Heart right ventricle (tissue), 16 donors: ENCODE data around the gene SLC38A2. TPM values are rescaled to one million over a fixed set of nuclear protein-coding genes. Genes with fewer than 3 reads are reported as not detected.

Experiments
- ATAC-seq, 8 donors: fragments of 200-7000 bp; cut with Tn5 transposase; one replicate each; pipeline ENCODE4 v1.9.1; 2020; ENCODE audit warnings: mild to moderate bottlenecking in 8 of 8, moderate library complexity in 8 of 8, moderate number of reproducible peaks in 1 of 8
- DNase-seq, 2 donors: peaks; one replicate each; pipeline ENCODE4 v3.0.0-alpha.2; 2020
- H3K27ac ChIP-seq, 10 donors: fragments of 200-600 bp; sonication (generic) in 2 of 10; one replicate each; pipeline versions ENCODE4 v1.5.0 to v1.8.0; 2020 to 2022; ENCODE audit warnings: mild to moderate bottlenecking in 3 of 10
- H3K27me3 ChIP-seq, 7 donors: fragments of 200-600 bp; one replicate each; pipeline ENCODE4 v1.8.0; 2021 to 2022; ENCODE audit warnings: mild to moderate bottlenecking in 2 of 7
- H3K36me3 ChIP-seq, 9 donors: fragments of 200-600 bp; sonication (generic) in 1 of 9; one replicate each; pipeline versions ENCODE4 v1.5.0 to v1.8.0; 2020 to 2022; ENCODE audit warnings: mild to moderate bottlenecking in 2 of 9
- H3K4me1 ChIP-seq, 9 donors: fragments of 200-600 bp; sonication (generic) in 1 of 9; one replicate each; pipeline versions ENCODE4 v1.5.0 to v1.8.0; 2020 to 2022; ENCODE audit warnings: mild to moderate bottlenecking in 4 of 9
- H3K4me3 ChIP-seq, 10 donors: fragments of 200-600 bp; sonication (generic) in 2 of 10; one replicate each; pipeline versions ENCODE4 v1.5.0 to v1.8.0; 2020 to 2022; ENCODE audit warnings: mild to moderate bottlenecking in 7 of 10, moderate library complexity in 2 of 10
- H3K9me3 ChIP-seq, 11 donors: fragments of 200-600 bp in 10 of 11; sonication (generic) in 2 of 11; one replicate each; pipeline versions ENCODE4 v1.5.0 to v1.8.0; 2013 to 2022; ENCODE audit warnings: mild to moderate bottlenecking in 2 of 11, control low read depth in 1 of 11, moderate library complexity in 1 of 11
- WGBS, 2 donors: extraction: QIAGEN DNeasy Blood & Tissue Kit; methylation state at CpG; one replicate each; pipeline ENCODE4 v1.1.7; 2013; ENCODE audit warnings: inconsistent platforms in 1 of 2; 5-methylcytosine and 5-hydroxymethylcytosine counted together
- intact Hi-C, 10 donors: fragments of 100-400 bp; cut with DNase I; formaldehyde crosslinking; loops; one replicate each; pipeline versions ENCODE4 v1.11.1 to v1.14.2; 2022
- polyA plus RNA-seq, 2 donors: library from polyadenylated mRNA; stranded (reverse); fragments of 200-250 nt; gene quantifications; one replicate each; pipeline ENCODE4 v1.2.3, GENCODE V29; 2013
- total RNA-seq, 10 donors: library from RNA; stranded (reverse); fragmentation: NEBNext Ultra II Directional in 3 of 10; extraction: Animal tissue kit (Norgen Biotek cat#: 25700) in 3 of 10; gene quantifications; one replicate each; pipeline versions ENCODE4 v1.2.1 to v1.2.4, GENCODE V29; 2021 to 2023
- TF ChIP-seq, protein P1 (sequence below), 9 donors: fragments of 200-600 bp; sonication (generic) in 2 of 9; IDR thresholded peaks; one replicate each; pipeline versions ENCODE4 v1.5.0 to v1.8.0; 2021 to 2022; ENCODE audit warnings: antibody characterized with exemption in 9 of 9, mild to moderate bottlenecking in 5 of 9, moderate library complexity in 1 of 9
- donor health status: Arrhythmogenic right ventricular cardiomyopathy.
- donor health status: ischemic (EF 13 %, LVEDD 7.1; RV severe dilation, severe dysfunction).
- donor health status: healthy with polysubstance abuse.
- donor health status: DM: no; HTN: yes; CAD: no.
- donor health status: DM: no; HTN: no; CAD: no.
- donor health status: ischemic (EF 25% LVEDD 6.9; RV normal size, moderate dysfunction).
- donor health status: ischemic (EF 25% LVEDD 5.7; RV mildly dilated, moderate dysfunction).
- donor health status: healthy.
- donor health status: DM: yes; HTN: yes; CAD: no.
- donor health status: Ischemic cardiomyopathy.
- donor health status: ischemic (EF 35%, LVEDD 5.7; RV mildly dilated, moderate dysfunction).
- donor health status: nonischemic (EF 11% LVEDD 7.7; RV severe dilation, severe dysfunction).
- donor health status: DM: yes; HTN: yes; CAD: no.
- donor health status: PGD.
- donor health status: ischemic (EF 29% LVEDD 5.4; RV normal size, mild dysfunction).
- donor health status: nonischemic (EF 23%, LVEDD 6.1; RV moderate dilation, normal function).

SLC38A2 gene
- total and polyA plus RNA-seq, 12 donors = 65.3 to 203 (median 107) TPM

DNA sequence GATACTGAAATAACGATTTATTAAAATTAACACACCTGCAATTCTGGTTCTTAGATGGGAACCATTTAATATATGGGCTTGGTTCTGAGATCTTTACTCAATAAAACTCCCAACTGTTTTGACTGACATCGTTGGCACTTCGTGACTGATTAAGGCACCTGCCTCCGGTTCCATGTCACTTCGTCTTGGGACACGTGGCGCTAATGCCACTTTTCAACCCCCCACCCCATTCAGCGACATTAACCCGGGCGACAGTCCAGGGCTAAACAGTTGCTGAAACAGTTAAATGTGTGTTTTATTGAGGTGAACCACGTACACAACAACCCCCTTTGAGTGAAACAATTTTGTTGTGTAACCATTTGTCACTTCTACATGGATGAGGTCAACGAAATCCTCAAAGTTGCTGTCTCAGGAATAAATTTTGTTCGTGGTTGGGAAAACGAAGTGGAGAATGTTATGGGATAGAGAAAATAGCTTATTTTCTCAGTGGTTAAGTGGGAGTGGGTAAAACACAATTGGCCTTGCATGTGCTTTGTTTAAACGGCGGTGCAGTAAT is 9.9 kb upstream of the SLC38A2 start:
- peaks cover 0 to 49% (median 40%) of the 10 kb centered on the region in 9 donors for H3K4me1 ChIP-seq
- H3K27me3 ChIP-seq = no peaks in the 10 kb centered on the region
- H3K27ac ChIP-seq = peak overlapping the region; percentile 94 to 100 (median 99)
- WGBS, 2 donors = 52 to 59% methylated on average over 16 of the region's 16 CpGs
- DNase-seq (no peak), ATAC-seq (no peak)
- peaks cover 0 to 6% (median 0%) of the 10 kb centered on the region in 11 donors for H3K9me3 ChIP-seq
- intact Hi-C loops = loop anchor here in 7 of 10 donors (5.0 to 10.0 kb wide), 7 partner anchors 52 to 388 kb away; partner anchors contain the start of gene SCAF11 (in 3 of the 7)
- H3K4me3 ChIP-seq = peak overlapping the region; percentile 32 to 89 (median 70)
- TF ChIP-seq, protein P1, sequence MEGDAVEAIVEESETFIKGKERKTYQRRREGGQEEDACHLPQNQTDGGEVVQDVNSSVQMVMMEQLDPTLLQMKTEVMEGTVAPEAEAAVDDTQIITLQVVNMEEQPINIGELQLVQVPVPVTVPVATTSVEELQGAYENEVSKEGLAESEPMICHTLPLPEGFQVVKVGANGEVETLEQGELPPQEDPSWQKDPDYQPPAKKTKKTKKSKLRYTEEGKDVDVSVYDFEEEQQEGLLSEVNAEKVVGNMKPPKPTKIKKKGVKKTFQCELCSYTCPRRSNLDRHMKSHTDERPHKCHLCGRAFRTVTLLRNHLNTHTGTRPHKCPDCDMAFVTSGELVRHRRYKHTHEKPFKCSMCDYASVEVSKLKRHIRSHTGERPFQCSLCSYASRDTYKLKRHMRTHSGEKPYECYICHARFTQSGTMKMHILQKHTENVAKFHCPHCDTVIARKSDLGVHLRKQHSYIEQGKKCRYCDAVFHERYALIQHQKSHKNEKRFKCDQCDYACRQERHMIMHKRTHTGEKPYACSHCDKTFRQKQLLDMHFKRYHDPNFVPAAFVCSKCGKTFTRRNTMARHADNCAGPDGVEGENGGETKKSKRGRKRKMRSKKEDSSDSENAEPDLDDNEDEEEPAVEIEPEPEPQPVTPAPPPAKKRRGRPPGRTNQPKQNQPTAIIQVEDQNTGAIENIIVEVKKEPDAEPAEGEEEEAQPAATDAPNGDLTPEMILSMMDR (IDR thresholded peaks at IDR 0.05) = no peak
- H3K36me3 ChIP-seq = no peaks in the 10 kb centered on the region

DNA sequence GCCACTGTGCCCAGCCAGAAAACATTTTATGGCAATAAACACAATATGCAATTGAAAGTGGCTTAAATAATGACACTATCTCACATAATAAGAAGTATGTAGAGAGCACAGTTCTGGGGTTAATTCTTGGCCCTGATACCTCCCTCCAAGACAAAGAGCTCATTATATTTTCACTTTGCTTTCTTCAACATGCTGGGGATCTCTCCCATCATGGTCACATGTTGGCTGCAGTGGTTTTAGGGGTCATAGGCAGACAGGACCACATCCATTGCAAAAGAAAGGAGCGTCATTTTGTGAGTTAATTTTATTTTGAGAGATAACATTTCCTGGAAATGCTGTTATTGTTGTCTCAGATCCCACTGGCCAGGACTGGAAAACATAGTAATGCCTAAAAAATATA is 8.3 kb upstream of the SLC38A2 start:
- no peaks in the 10 kb centered on the region for H3K36me3 ChIP-seq
- ATAC-seq (no peak), DNase-seq (no peak)
- 66 to 74% methylated on average over 1 of the region's 1 CpG for WGBS, 2 donors
- H3K4me1 ChIP-seq = peaks cover 0 to 33% (median 24%) of the 10 kb centered on the region in 9 donors
- H3K4me3 ChIP-seq = no peak overlapping the region
- no peaks in the 10 kb centered on the region for H3K27me3 ChIP-seq
- TF ChIP-seq, protein P1 (IDR thresholded peaks at IDR 0.05) = no peak
- intact Hi-C loops = loop anchor here in 7 of 10 donors (5.0 to 10.0 kb wide), 7 partner anchors 54 to 386 kb away; partner anchors contain the start of gene SCAF11 (in 3 of the 7)
- H3K9me3 ChIP-seq = peaks cover 0 to 6% (median 0%) of the 10 kb centered on the region in 11 donors
- no peak overlapping the region for H3K27ac ChIP-seq

DNA sequence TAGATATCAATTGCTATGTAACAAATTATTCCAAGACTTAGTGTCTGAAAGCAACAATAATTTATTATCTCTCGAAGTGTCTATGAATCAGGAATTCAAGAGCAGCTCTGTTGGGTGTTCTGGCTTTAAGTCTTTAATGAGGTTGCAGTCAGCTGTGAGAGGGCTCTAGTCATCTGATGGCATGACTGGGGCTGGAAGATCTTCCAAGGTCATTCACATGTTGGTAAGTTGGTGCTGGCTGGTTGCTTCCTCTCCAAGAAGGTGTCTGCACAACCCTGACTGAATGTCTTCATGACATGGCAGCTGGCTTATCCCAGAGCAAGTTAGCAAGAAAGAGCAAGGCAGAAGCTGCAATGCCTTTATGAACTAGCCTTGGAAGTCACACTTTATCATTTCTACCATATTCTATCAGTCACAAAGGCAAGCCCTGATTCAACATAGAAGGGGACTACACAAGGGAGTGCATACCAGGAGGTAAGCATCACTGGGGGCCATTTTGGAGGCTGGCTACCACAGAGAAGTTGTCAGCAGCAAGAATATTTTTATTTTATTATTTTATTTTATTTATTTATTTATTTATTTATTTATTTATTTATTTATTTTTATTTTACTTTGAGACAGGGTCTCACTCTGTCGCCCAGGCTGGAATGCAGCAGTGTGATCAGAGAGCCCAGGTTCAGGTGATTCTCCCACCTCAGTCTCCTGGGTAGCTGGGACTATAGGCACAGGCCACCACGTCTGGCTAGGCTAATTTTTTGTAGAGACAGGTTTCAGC is 7.6 kb upstream of the SLC38A2 start:
- ATAC-seq (no peak), DNase-seq (no peak)
- TF ChIP-seq, protein P1 (IDR thresholded peaks at IDR 0.05) = no peak
- Histone ChIP-seq H3K9me3 (peaks cover 0 to 6% (median 0%) of the 10 kb centered on the region in 11 donors), H3K27me3 (no peaks in the 10 kb centered on the region), H3K4me3 (no peak overlapping the region), H3K36me3 (no peaks in the 10 kb centered on the region), H3K4me1 (peaks cover 0 to 27% (median 18%) of the 10 kb centered on the region in 9 donors), H3K27ac (no peak overlapping the region)
- WGBS, 2 donors = 90% methylated on average over 3 of the region's 3 CpGs
- intact Hi-C loops = loop anchor here in 7 of 10 donors (5.0 to 10.0 kb wide), 7 partner anchors 55 to 385 kb away; partner anchors contain the start of gene SCAF11 (in 3 of the 7)

DNA sequence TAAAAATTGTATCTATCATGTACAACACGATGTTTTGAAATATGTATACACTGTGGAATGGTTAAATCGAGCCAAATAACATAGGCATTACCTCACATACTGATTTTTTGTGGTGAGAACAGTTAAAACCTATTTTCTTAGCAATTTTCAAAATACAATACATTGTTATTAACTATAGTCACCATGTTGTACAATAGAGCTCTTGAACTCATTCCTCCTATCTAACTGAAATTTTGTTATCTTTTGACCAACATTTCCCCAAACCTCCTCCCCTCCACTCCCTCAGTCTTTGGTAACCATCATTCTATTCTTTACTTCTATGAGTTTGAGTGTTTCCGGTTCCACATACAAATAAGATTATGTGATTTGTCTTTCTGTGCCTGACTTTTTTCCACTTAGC is 6.8 kb upstream of the SLC38A2 start:
- TF ChIP-seq, protein P1 (IDR thresholded peaks at IDR 0.05) = no peak
- intact Hi-C loops = loop anchor here in 2 of 10 donors (10.0 kb wide), 2 partner anchors 175 to 275 kb away; no protein-coding TSS in a partner anchor
- DNase-seq (no peak), ATAC-seq (no peak)
- no peak overlapping the region for H3K27ac ChIP-seq
- no peaks in the 10 kb centered on the region for H3K36me3 ChIP-seq
- no peaks in the 10 kb centered on the region for H3K27me3 ChIP-seq
- no peak overlapping the region for H3K4me3 ChIP-seq
- H3K9me3 ChIP-seq = peaks cover 0 to 6% (median 0%) of the 10 kb centered on the region in 11 donors
- peaks cover 0 to 18% (median 10%) of the 10 kb centered on the region in 9 donors for H3K4me1 ChIP-seq
- 77 to 79% methylated on average over 3 of the region's 3 CpGs for WGBS, 2 donors
